ENCODE measurements around the gene BEST2.
"Not testable (repeated sequence)": the region's sequence is repeated elsewhere in the genome, so short reads cannot be mapped to it uniquely, and the experiment has no call there.

The BEST2 gene

GRCh38 chr19:12751635-12752034 lies at the start of gene BEST2:
BEST2 (plus strand) TSS chr19:12751791; CDS start chr19:12752593, 802 bp downstream.
- no peak for DNase-seq

GRCh38 chr19:12703046-12703445 lies 48.5 kb upstream of the BEST2 start:
- no peak for DNase-seq

- DNase-seq = no peak
Measured at GRCh38 chr19:12705169-12705568, 46.4 kb upstream of the BEST2 start.

GRCh38 chr19:12705654-12706331 lies 45.8 kb upstream of the BEST2 start:
- no peak for DNase-seq

- DNase-seq = no peak
Measured at GRCh38 chr19:12706332-12706718, 45.3 kb upstream of the BEST2 start.

- DNase-seq = no peak
Measured at GRCh38 chr19:12708641-12709040, 43.0 kb upstream of the BEST2 start.

- no peak for DNase-seq
Measured at GRCh38 chr19:12711187-12711586, 40.4 kb upstream of the BEST2 start.

- DNase-seq = not testable (repeated sequence)
Measured at GRCh38 chr19:12712077-12712476, 39.5 kb upstream of the BEST2 start.

GRCh38 chr19:12713304-12713703 lies 38.3 kb upstream of the BEST2 start:
- not testable (repeated sequence) for DNase-seq

- DNase-seq = no peak
Measured at GRCh38 chr19:12715102-12715501, 36.5 kb upstream of the BEST2 start.

GRCh38 chr19:12715929-12716328 lies 35.7 kb upstream of the BEST2 start:
- no peak for DNase-seq

GRCh38 chr19:12720296-12720695 lies 31.3 kb upstream of the BEST2 start:
- DNase-seq = no peak

GRCh38 chr19:12720851-12721655 lies 30.5 kb upstream of the BEST2 start:
- no peak for DNase-seq

GRCh38 chr19:12721656-12722565 lies 29.7 kb upstream of the BEST2 start:
- DNase-seq = no peak

- DNase-seq = peak; percentile 95 to 96
Measured at GRCh38 chr19:12722566-12723380, 28.8 kb upstream of the BEST2 start.

- no peak for DNase-seq
Measured at GRCh38 chr19:12723381-12723640, 28.3 kb upstream of the BEST2 start.

GRCh38 chr19:12723641-12724426 lies 27.8 kb upstream of the BEST2 start, which contains the start of gene TNPO2:
TNPO2 (minus strand) TSS chr19:12723932; CDS start chr19:12720977, 2,955 bp downstream.
- DNase-seq = peak; percentile 54 to 59

- not testable (repeated sequence) for DNase-seq
Measured at GRCh38 chr19:12725612-12726011, 26.0 kb upstream of the BEST2 start.

- DNase-seq = no peak
Measured at GRCh38 chr19:12726988-12727316, 24.6 kb upstream of the BEST2 start.

- DNase-seq = no peak
Measured at GRCh38 chr19:12727745-12728433, 23.7 kb upstream of the BEST2 start.

GRCh38 chr19:12730064-12730463 lies 21.5 kb upstream of the BEST2 start:
- peak in 1 of 2 experiments; percentile 24 for DNase-seq
